ENCODE results near the gene NSUN3. TPM values are rescaled to one million over a fixed set of nuclear protein-coding genes. Genes with fewer than 3 reads are reported as not detected.
"Not testable (repeated sequence)": the region's sequence is repeated elsewhere in the genome, so short reads cannot be mapped to it uniquely, and the experiment has no call there.

NSUN3 gene
- total RNA-seq, 1 donor from 2014 or later, result 16.3 TPM

DNA sequence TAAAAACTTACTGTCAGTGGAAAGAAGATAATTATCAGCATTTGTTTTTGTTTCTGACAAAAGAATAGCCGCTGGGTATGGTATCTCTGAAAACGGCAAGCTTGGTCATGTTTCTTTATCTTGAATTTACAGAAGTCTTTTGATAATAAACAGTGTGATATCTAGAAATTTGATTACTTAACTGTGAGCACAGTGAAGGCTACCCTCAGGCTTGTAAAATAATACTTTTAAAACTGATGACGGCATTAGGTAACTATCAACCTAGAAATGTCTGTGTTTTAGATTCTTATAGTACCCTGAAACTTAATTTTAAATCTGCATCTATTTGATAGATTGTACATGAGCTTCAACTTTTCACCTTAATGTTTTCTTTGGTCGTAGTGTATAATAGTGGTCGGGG is 43.4 kb downstream of the NSUN3 start:
- Mint-ChIP-seq H3K4me1 (ENCODE audit: low read depth, unreplicated experiment) (no peaks in the 10 kb centered on the region), H3K9me3 (ENCODE audit: unreplicated experiment) (no peaks in the 10 kb centered on the region), H3K36me3 (ENCODE audit: unreplicated experiment) (no peaks in the 10 kb centered on the region), H3K27me3 (ENCODE audit: unreplicated experiment) (no peaks in the 10 kb centered on the region), H3K27ac (ENCODE audit: unreplicated experiment) (no peak overlapping the region), H3K4me3 (ENCODE audit: unreplicated experiment) (no peak overlapping the region)
- TF ChIP-seq, protein P1, sequence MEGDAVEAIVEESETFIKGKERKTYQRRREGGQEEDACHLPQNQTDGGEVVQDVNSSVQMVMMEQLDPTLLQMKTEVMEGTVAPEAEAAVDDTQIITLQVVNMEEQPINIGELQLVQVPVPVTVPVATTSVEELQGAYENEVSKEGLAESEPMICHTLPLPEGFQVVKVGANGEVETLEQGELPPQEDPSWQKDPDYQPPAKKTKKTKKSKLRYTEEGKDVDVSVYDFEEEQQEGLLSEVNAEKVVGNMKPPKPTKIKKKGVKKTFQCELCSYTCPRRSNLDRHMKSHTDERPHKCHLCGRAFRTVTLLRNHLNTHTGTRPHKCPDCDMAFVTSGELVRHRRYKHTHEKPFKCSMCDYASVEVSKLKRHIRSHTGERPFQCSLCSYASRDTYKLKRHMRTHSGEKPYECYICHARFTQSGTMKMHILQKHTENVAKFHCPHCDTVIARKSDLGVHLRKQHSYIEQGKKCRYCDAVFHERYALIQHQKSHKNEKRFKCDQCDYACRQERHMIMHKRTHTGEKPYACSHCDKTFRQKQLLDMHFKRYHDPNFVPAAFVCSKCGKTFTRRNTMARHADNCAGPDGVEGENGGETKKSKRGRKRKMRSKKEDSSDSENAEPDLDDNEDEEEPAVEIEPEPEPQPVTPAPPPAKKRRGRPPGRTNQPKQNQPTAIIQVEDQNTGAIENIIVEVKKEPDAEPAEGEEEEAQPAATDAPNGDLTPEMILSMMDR (IDR thresholded peaks at IDR 0.05; ENCODE audit: partially characterized antibody, unreplicated experiment), result no peak
- no peak for DNase-seq

DNA sequence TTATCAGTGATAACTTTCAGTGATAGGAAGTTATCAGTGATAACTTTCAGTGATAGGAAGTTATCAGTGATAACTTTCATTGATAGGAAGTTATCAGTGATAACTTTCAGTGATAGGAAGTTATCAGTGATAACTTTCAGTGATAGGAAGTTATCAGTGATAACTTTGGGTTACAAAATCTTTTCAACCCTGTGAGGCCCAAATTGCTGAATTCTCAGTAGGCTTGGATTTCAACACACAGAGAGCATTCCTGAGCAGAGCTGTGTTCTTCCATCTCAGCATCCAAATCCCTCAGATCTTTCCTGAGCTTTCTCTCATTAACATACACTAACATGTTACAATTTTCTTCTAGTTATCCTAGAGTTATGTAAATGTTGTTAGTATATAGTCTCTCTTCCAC is 47.4 kb downstream of the NSUN3 start:
- not testable (repeated sequence) for H3K4me3 Mint-ChIP-seq (ENCODE audit: unreplicated experiment); H3K27ac Mint-ChIP-seq (ENCODE audit: unreplicated experiment); H3K36me3 Mint-ChIP-seq (ENCODE audit: unreplicated experiment); H3K9me3 Mint-ChIP-seq (ENCODE audit: unreplicated experiment); DNase-seq; H3K27me3 Mint-ChIP-seq (ENCODE audit: unreplicated experiment)
- peaks cover 15% of the 10 kb centered on the region for H3K4me1 Mint-ChIP-seq (ENCODE audit: low read depth, unreplicated experiment)

DNA sequence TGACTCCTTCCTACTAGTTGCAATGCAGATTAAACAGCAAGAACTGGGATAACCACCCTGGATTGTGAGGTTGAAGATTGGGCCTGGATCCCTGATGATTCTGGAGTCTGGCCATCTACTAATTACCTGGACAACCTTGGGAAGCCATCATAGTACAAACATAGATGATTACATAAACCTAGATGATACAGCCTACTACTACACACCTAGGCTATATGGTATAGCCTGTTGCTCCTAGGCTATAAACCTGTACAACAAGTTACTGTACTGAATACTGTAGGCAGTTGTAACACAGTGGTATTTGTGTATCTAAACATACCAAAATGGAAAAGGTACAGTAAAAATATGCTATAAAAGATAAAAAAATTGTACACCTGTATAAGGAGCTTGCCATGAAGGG is 48.0 kb downstream of the NSUN3 start:
- H3K36me3 Mint-ChIP-seq (ENCODE audit: unreplicated experiment), result no peaks in the 10 kb centered on the region
- no peak for DNase-seq
- H3K27ac Mint-ChIP-seq (ENCODE audit: unreplicated experiment), result no peak overlapping the region
- H3K9me3 Mint-ChIP-seq (ENCODE audit: unreplicated experiment), result peaks cover 1% of the 10 kb centered on the region
- peaks cover 18% of the 10 kb centered on the region for H3K4me1 Mint-ChIP-seq (ENCODE audit: low read depth, unreplicated experiment)
- no peak overlapping the region for H3K4me3 Mint-ChIP-seq (ENCODE audit: unreplicated experiment)
- TF ChIP-seq, protein P1 (IDR thresholded peaks at IDR 0.05; ENCODE audit: partially characterized antibody, unreplicated experiment), result no peak
- no peaks in the 10 kb centered on the region for H3K27me3 Mint-ChIP-seq (ENCODE audit: unreplicated experiment)

DNA sequence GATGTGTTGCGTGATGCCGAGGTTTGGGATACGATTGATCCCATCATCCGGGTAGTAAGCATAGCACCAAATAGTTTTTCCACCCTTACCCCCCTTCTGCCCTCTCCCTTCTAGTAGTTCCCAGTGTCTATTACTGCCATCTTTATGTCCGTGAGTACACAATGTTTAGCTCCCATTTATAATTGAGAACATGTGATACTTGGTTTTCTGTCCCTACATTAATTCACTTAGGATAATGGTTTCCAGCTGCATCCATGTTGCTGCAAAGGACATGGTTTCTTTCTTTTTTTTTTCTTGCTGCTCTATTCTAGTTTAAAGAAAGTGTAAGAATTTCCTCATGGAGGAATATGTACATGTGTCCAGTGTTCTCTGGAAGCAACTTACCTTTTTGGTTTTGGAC is 51.8 kb downstream of the NSUN3 start:
- Mint-ChIP-seq H3K4me1 (ENCODE audit: low read depth, unreplicated experiment) (peaks cover 20% of the 10 kb centered on the region), H3K9me3 (ENCODE audit: unreplicated experiment) (peaks cover 1% of the 10 kb centered on the region), H3K36me3 (ENCODE audit: unreplicated experiment) (no peaks in the 10 kb centered on the region), H3K27me3 (ENCODE audit: unreplicated experiment) (no peaks in the 10 kb centered on the region), H3K27ac (ENCODE audit: unreplicated experiment) (no peak overlapping the region), H3K4me3 (ENCODE audit: unreplicated experiment) (no peak overlapping the region)
- DNase-seq, result no peak
- TF ChIP-seq, protein P1 (IDR thresholded peaks at IDR 0.05; ENCODE audit: partially characterized antibody, unreplicated experiment), result no peak

DNA sequence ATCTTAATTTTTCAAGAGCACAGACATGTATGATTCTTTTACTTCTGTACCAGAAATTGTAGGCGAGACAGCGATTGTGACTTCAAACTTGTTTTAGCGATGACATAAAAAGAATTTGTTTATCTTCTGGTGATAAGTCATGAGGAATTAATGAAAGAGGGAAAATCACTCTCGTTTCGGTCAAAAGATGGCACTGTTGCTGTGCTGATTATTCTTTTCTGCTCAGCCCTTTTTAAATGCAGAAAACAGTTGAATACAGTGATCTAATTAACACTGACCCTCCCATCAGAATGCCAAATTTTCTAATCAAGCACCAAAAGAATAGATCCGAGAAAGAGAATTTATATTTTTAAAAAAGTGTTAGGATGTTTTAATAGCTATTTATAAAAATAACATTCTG is 52.6 kb downstream of the NSUN3 start:
- H3K9me3 Mint-ChIP-seq (ENCODE audit: unreplicated experiment), result peaks cover 1% of the 10 kb centered on the region
- H3K4me1 Mint-ChIP-seq (ENCODE audit: low read depth, unreplicated experiment), result peaks cover 23% of the 10 kb centered on the region
- H3K36me3 Mint-ChIP-seq (ENCODE audit: unreplicated experiment), result no peaks in the 10 kb centered on the region
- DNase-seq, result no peak
- H3K27ac Mint-ChIP-seq (ENCODE audit: unreplicated experiment), result no peak overlapping the region
- H3K4me3 Mint-ChIP-seq (ENCODE audit: unreplicated experiment), result no peak overlapping the region
- TF ChIP-seq, protein P1 (IDR thresholded peaks at IDR 0.05; ENCODE audit: partially characterized antibody, unreplicated experiment), result no peak
- no peaks in the 10 kb centered on the region for H3K27me3 Mint-ChIP-seq (ENCODE audit: unreplicated experiment)

DNA sequence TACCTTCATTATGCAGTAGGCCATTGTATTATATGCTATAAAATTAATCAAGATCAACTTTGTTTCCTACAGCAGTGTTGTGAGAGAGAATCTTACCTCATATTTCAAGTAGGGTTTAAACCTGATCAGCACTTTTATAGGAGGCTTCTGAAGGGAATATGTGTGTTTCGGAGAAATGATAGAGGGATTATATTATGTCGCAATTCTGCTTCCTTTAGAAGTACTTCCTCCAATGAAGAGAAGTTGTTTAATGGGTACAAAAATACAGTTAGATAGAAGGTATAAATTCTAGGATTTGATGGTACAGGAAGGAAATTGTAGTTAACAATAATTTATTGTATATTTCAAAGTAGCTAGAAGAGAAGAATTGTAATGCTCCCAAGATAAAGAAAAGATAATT is 54.9 kb downstream of the NSUN3 start:
- peaks cover 1% of the 10 kb centered on the region for H3K9me3 Mint-ChIP-seq (ENCODE audit: unreplicated experiment)
- peaks cover 5% of the 10 kb centered on the region for H3K36me3 Mint-ChIP-seq (ENCODE audit: unreplicated experiment)
- no peak overlapping the region for H3K4me3 Mint-ChIP-seq (ENCODE audit: unreplicated experiment)
- DNase-seq, result no peak
- H3K27me3 Mint-ChIP-seq (ENCODE audit: unreplicated experiment), result no peaks in the 10 kb centered on the region
- no peak overlapping the region for H3K27ac Mint-ChIP-seq (ENCODE audit: unreplicated experiment)
- TF ChIP-seq, protein P1 (IDR thresholded peaks at IDR 0.05; ENCODE audit: partially characterized antibody, unreplicated experiment), result no peak
- H3K4me1 Mint-ChIP-seq (ENCODE audit: low read depth, unreplicated experiment), result peaks cover 20% of the 10 kb centered on the region

All from glutamatergic neuron (in vitro differentiated cells).